GM12878 (cell line): ENCODE results near the gene ZYX. TPM values are rescaled to one million over a fixed set of nuclear protein-coding genes. Genes with fewer than 3 reads are reported as not detected.

Experiments used
- ATAC-seq: fragments of 200-7000 bp; cut with Tn5 transposase; 3 replicates; pipeline ENCODE4 v1.9.1; 2020; ENCODE audit warnings: mild to moderate bottlenecking, moderate library complexity
- BruUV-seq: library from RNA; stranded (reverse); fragments of 400-500 nt; replicated peaks from 2 replicates; lab custom pipeline; 2021; lab: Mats Ljungman, UMichigan
- CTCF ChIA-PET: fragments of 300-600 bp; sonication (Branson Sonifier 250); formaldehyde crosslinking; extraction: SDS; loops from one replicate; lab custom pipeline; 2021; ENCODE audit warnings: inconsistent platforms; lab: Yijun Ruan, JAX
- POLR2A ChIA-PET: fragments of 350-600 bp; formaldehyde crosslinking; extraction: SDS; loops from one replicate; lab custom pipeline; 2021; ENCODE audit warnings: inconsistent platforms; lab: Charles Lee
- RAD21 ChIA-PET: fragments of 300-600 bp; sonication (Branson Sonifier 250); formaldehyde crosslinking; loops from one replicate; lab custom pipeline; 2023; ENCODE audit warnings: antibody characterized with exemption; ENCODE audit not compliant: unreplicated experiment; lab: Charles Lee
- SMC1A ChIA-PET: fragments of 300-600 bp; sonication (Branson Sonifier 250); formaldehyde crosslinking; loops from one replicate; lab custom pipeline; 2023; ENCODE audit not compliant: unreplicated experiment, uncharacterized antibody; lab: Charles Lee
- DNase-seq: peaks from one replicate; pipeline ENCODE4 v3.0.0-alpha.2; 2011; ENCODE audit warnings: low read depth, low spot score
- FAIRE-seq: peaks from 3 replicates; lab custom pipeline; 2011; peaks lifted over from hg19 to GRCh38; lab: Jason Lieb, UNC
- H2AFZ ChIP-seq: 2 replicates; pipeline ENCODE4 v1.6.0; 2011; ENCODE audit warnings: low read depth, low read length, control low read depth; ENCODE audit not compliant: control insufficient read depth
- H3K27ac ChIP-seq: 2 replicates; pipeline ENCODE4 v1.5.1; 2011; ENCODE audit warnings: control low read depth; ENCODE audit not compliant: control insufficient read depth, insufficient read depth
- H3K27me3 ChIP-seq, 2 experiments: replicated peaks in 1 of 2; 2 replicates each; pipeline versions ENCODE4 v1.6.0 to v1.6.1; 2011; ENCODE audit warnings: low read length in 1 of 2; ENCODE audit not compliant: control insufficient read depth in 2 of 2, insufficient read depth in 2 of 2
- H3K36me3 ChIP-seq, 2 experiments: 2 replicates each; pipeline ENCODE4 v1.5.1; 2011; ENCODE audit warnings: low read length in 1 of 2; ENCODE audit not compliant: control insufficient read depth in 2 of 2, insufficient read depth in 2 of 2
- H3K4me1 ChIP-seq: 2 replicates; pipeline ENCODE4 v1.6.1; 2011; ENCODE audit warnings: mild to moderate bottlenecking, low read length, moderate library complexity, mixed read lengths; ENCODE audit not compliant: control insufficient read depth, insufficient read depth
- H3K4me2 ChIP-seq: 2 replicates; pipeline ENCODE4 v1.6.0; 2011; ENCODE audit warnings: control low read depth; ENCODE audit not compliant: control insufficient read depth, insufficient read depth
- H3K4me3 ChIP-seq: fragments of 200-600 bp; sonication (generic); 2 replicates; pipeline ENCODE4 v1.5.1; 2016
- H3K79me2 ChIP-seq: 2 replicates; pipeline ENCODE4 v1.6.0; 2011; ENCODE audit warnings: low read length; ENCODE audit not compliant: control insufficient read depth, insufficient read depth
- H3K9ac ChIP-seq: 2 replicates; pipeline ENCODE4 v1.8.0; 2011; ENCODE audit warnings: low read length, control low read depth, mixed read lengths; ENCODE audit not compliant: control insufficient read depth, insufficient read depth
- H3K9me3 ChIP-seq: replicated peaks from 3 replicates; pipeline ENCODE4 v1.5.1; 2011; ENCODE audit warnings: mild to moderate bottlenecking, low read length; ENCODE audit not compliant: control insufficient read depth, insufficient read depth
- H4K20me1 ChIP-seq: 2 replicates; pipeline ENCODE4 v1.6.0; 2011; ENCODE audit not compliant: control insufficient read depth, insufficient read depth
- CHD2 ChIP-seq: IDR thresholded peaks from 2 replicates; pipeline ENCODE4 v1.6.1; 2011; ENCODE audit warnings: low read depth, low read length, improper control_type of control experiment, borderline replicate concordance
- FOS ChIP-seq: IDR thresholded peaks from 3 replicates; pipeline ENCODE4 v1.6.1; 2011; ENCODE audit warnings: borderline replicate concordance; ENCODE audit not compliant: insufficient read length; ENCODE audit errors: extremely low read depth
- RELB ChIP-seq: fragments of 450-650 bp; IDR thresholded peaks from 2 replicates; pipeline ENCODE4 v1.6.1; 2017; ENCODE audit warnings: low read depth, mild to moderate bottlenecking, moderate library complexity
- SUZ12 ChIP-seq: fragments of 200-600 bp; sonication (generic); IDR thresholded peaks from one replicate; pipeline ENCODE4 v1.6.1; 2018; ENCODE audit warnings: antibody characterized with exemption, mild to moderate bottlenecking; ENCODE audit not compliant: unreplicated experiment
- USF2 ChIP-seq: IDR thresholded peaks from 2 replicates; pipeline ENCODE4 v1.6.1; 2011; ENCODE audit warnings: low read depth, low read length, improper control_type of control experiment, borderline replicate concordance
- WGBS: methylation state at CpG from one replicate; pipeline ENCODE4 v1.1.6; 2016; ENCODE audit warnings: low lambda C conversion rate; ENCODE audit not compliant: insufficient replicate concordance, insufficient coverage; ENCODE audit errors: missing lambda C conversion rate; 5-methylcytosine and 5-hydroxymethylcytosine counted together
- in situ Hi-C: fragments of 300-500 bp; cut with MboI; formaldehyde crosslinking; loops from 9 replicates; pipeline ENCODE4 v1.14.3; 2018; ENCODE audit warnings: mixed read lengths
- intact Hi-C: fragments of 100-400 bp; cut with micrococcal nuclease; formaldehyde crosslinking; loops from one replicate; pipeline ENCODE4 v1.14.2; 2022; ENCODE audit not compliant: unreplicated experiment
- polyA plus RNA-seq, 11 experiments: library from polyadenylated mRNA; depleted of rRNA in 4 of 11; unstranded in 6 of 11; stranded (reverse) in 5 of 11; fragments of >200 nt; fragmentation: Nextera tagmentation in 4 of 11; fragmentation: Illumina TruSeq in 1 of 11; extraction: Ambion mirVana in 4 of 11; extraction: Trizol in 1 of 11; gene quantifications; 1 replicate in 1 of 11; 2 replicates in 10 of 11; pipeline versions ENCODE4 v1.2.1 to v1.2.3, GENCODE V29; 2011 to 2016; ENCODE audit warnings: inconsistent platforms in 2 of 11, missing spikeins in 2 of 11, low read depth in 1 of 11
- total RNA-seq, 4 experiments: library from RNA; depleted of rRNA in 3 of 4; stranded (reverse); fragments of >200 nt in 3 of 4; fragmentation: Illumina TruSeq in 1 of 4; extraction: Trizol in 1 of 4; gene quantifications; 2 replicates each; pipeline versions ENCODE4 v1.2.1 to v1.2.3, GENCODE V29; 2013 to 2021

Gene ZYX
- total and polyA plus RNA-seq, 10 of the 15 experiments (the other 5 are each of a cell fraction or from before 2014, with no cell fraction given), result 2.1 to 100 (median 27.6) TPM

GRCh38 chr7:143362131-143363015, 18.8 kb upstream of the ZYX start, which contains the start of gene FAM131B:
Gene FAM131B, minus strand, starts transcription at chr7:143362713. Its CDS starts 110 bp downstream, at chr7:143362603.
- BruUV-seq, result no TSS peak
- ATAC-seq (peak; percentile 21; the same call in 2 of the 3 replicates), DNase-seq (no peak), FAIRE-seq (no peak)
- Histone ChIP-seq H3K27ac (no peak within 1 kb of the TSS), H3K36me3 (no peaks in the 10 kb centered on the region), H3K27me3 (peaks cover 10 to 22% of the 10 kb centered on the region in 2 experiments), H3K9ac (no peak within 1 kb of the TSS), H3K9me3 (no peaks in the 10 kb centered on the region; the same call in 2 of the 3 replicates), H3K79me2 (no peaks in the 10 kb centered on the region), H3K4me1 (no peaks in the 10 kb centered on the region), H4K20me1 (no peaks in the 10 kb centered on the region; the same call in 1 of the 2 replicates), H3K4me2 (peak within 1 kb of the TSS; percentile 55), H2AFZ (no peak within 1 kb of the TSS), H3K4me3 (no peak within 1 kb of the TSS)
- under 1% methylated on average over 19 of the region's 112 CpGs for WGBS
- intact Hi-C loops, result no loop called here
- CTCF ChIA-PET, result interaction anchor here (1.0 kb wide), 1 partner anchor 17 kb away, joined by 5 read pairs; no protein-coding TSS in a partner anchor
- RAD21 ChIA-PET, result interaction anchor here (0.6 kb wide), 1 partner anchor 45 kb away, joined by 3 read pairs; no protein-coding TSS in a partner anchor
- in situ Hi-C loops, result no loop called here
- POLR2A ChIA-PET, result no interaction called here
- TF ChIP-seq SUZ12, result peak; percentile 32
- TF ChIP-seq RELB, result no peak
- no peak for TF ChIP-seq USF2
- no peak for TF ChIP-seq CHD2
- TF ChIP-seq FOS, result no peak
- SMC1A ChIA-PET, result no interaction called here
